OCI-LY1 (cell line): ENCODE measurements around the gene FMNL1.

Experiments used
- EZH2 ChIP-seq: fragments of 200-600 bp; sonication (generic), shearing (Covaris generic); IDR thresholded peaks from 2 replicates; pipeline ENCODE4 v1.8.0; 2017; ENCODE audit warnings: borderline replicate concordance, mixed run types, mild to moderate bottlenecking, antibody characterized with exemption, low read length, moderate library complexity, mixed read lengths
- TF ChIP-seq, protein P1 (sequence below): fragments of 200-600 bp; sonication (generic), shearing (Covaris generic); IDR thresholded peaks from 2 replicates; pipeline ENCODE4 v1.5.1; 2017; ENCODE audit warnings: mild to moderate bottlenecking, antibody characterized with exemption, low read length, moderate library complexity, mixed read lengths

DNA sequence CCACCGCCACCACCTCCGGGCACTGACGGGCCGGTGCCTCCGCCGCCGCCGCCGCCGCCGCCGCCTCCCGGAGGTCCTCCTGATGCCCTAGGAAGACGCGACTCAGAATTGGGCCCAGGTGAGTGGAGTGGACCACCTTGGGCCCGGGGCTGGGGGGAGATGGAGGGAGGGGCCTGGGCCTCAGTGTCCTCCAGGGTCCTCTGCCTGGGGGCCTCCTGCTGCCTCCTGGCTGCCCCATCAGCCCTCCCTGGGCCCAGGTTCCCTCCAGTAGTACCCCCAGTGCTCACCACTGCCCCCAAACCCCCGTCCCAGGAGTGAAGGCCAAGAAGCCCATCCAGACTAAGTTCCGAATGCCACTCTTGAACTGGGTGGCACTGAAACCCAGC is 20.3 kb downstream of the FMNL1 start:
- TF ChIP-seq, protein P1, sequence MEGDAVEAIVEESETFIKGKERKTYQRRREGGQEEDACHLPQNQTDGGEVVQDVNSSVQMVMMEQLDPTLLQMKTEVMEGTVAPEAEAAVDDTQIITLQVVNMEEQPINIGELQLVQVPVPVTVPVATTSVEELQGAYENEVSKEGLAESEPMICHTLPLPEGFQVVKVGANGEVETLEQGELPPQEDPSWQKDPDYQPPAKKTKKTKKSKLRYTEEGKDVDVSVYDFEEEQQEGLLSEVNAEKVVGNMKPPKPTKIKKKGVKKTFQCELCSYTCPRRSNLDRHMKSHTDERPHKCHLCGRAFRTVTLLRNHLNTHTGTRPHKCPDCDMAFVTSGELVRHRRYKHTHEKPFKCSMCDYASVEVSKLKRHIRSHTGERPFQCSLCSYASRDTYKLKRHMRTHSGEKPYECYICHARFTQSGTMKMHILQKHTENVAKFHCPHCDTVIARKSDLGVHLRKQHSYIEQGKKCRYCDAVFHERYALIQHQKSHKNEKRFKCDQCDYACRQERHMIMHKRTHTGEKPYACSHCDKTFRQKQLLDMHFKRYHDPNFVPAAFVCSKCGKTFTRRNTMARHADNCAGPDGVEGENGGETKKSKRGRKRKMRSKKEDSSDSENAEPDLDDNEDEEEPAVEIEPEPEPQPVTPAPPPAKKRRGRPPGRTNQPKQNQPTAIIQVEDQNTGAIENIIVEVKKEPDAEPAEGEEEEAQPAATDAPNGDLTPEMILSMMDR = no peak
- no peak for TF ChIP-seq EZH2
